H1 (cell line): ENCODE data around the gene CPT2. TPM values are rescaled to one million over a fixed set of nuclear protein-coding genes. Genes with fewer than 3 reads are reported as not detected.

Experiments
- CTCF ChIA-PET: fragments of 300-600 bp; sonication (Branson Sonifier 250); formaldehyde crosslinking; loops from one replicate; lab custom pipeline; 2021; ENCODE audit not compliant: partially characterized antibody; lab: Charles Lee
- POLR2A ChIA-PET: fragments of 300-600 bp; sonication (Branson Sonifier 250); formaldehyde crosslinking; loops from one replicate; lab custom pipeline; 2021; ENCODE audit warnings: inconsistent platforms; ENCODE audit not compliant: partially characterized antibody; lab: Charles Lee
- DNase-seq, 2 experiments: peaks; one replicate each; pipeline versions ENCODE4 v3.0.0 to v3.0.0-alpha.2; 2010 to 2022; ENCODE audit warnings: low spot score in 2 of 2, low read depth in 1 of 2, mixed read lengths in 1 of 2
- FAIRE-seq: peaks from 2 replicates; lab custom pipeline; 2011; peaks lifted over from hg19 to GRCh38; lab: Jason Lieb, UNC
- H2AFZ ChIP-seq: 2 replicates; pipeline ENCODE4 v1.8.1; 2012; ENCODE audit warnings: low read length, inconsistent platforms
- H2AK5ac ChIP-seq: 2 replicates; pipeline ENCODE4 v1.6.1; 2013; ENCODE audit warnings: low read depth, low read length
- H2BK120ac ChIP-seq: replicated peaks from 2 replicates; pipeline ENCODE3; 2013; ENCODE audit warnings: low read depth, low read length, inconsistent platforms
- H2BK12ac ChIP-seq: 2 replicates; pipeline ENCODE4 v1.6.1; 2013; ENCODE audit warnings: low read depth, low read length
- H2BK15ac ChIP-seq: 2 replicates; pipeline ENCODE4 v1.6.1; 2013; ENCODE audit warnings: low read length
- H2BK20ac ChIP-seq: 2 replicates; pipeline ENCODE4 v1.6.1; 2013; ENCODE audit warnings: low read length
- H2BK5ac ChIP-seq: 2 replicates; pipeline ENCODE4 v1.6.1; 2013; ENCODE audit warnings: low read depth, low read length
- H3K14ac ChIP-seq: 2 replicates; pipeline ENCODE4 v1.6.1; 2013; ENCODE audit warnings: inconsistent platforms; ENCODE audit not compliant: insufficient read length
- H3K18ac ChIP-seq: 2 replicates; pipeline ENCODE4 v1.6.1; 2013; ENCODE audit warnings: low read length; ENCODE audit errors: extremely low read depth
- H3K23ac ChIP-seq: 2 replicates; pipeline ENCODE4 v1.6.1; 2013; ENCODE audit warnings: inconsistent platforms; ENCODE audit not compliant: insufficient read length
- H3K23me2 ChIP-seq: 2 replicates; pipeline ENCODE4 v1.6.1; 2013; ENCODE audit warnings: low read depth, low read length
- H3K27ac ChIP-seq: 2 replicates; pipeline ENCODE4 v1.6.1; 2011; ENCODE audit warnings: low read depth, low read length, inconsistent platforms
- H3K27me3 ChIP-seq, 4 experiments: replicated peaks in 1 of 4; 1 replicate in 1 of 4; 2 replicates in 3 of 4; pipeline versions ENCODE4 v1.6.1 to v1.8.1; 2011 to 2013; ENCODE audit warnings: low read length in 3 of 4, mild to moderate bottlenecking in 3 of 4, inconsistent platforms in 2 of 4, mixed read lengths in 2 of 4, moderate library complexity in 1 of 4; ENCODE audit not compliant: control insufficient read depth in 3 of 4, insufficient read depth in 3 of 4; ENCODE audit errors: extremely low read depth in 1 of 4
- H3K36me3 ChIP-seq, 4 experiments: 2 replicates each; pipeline versions ENCODE4 v1.6.1 to v1.8.1; 2011 to 2013; ENCODE audit warnings: mild to moderate bottlenecking in 4 of 4, low read length in 3 of 4, moderate library complexity in 2 of 4, control low read depth in 1 of 4, inconsistent platforms in 1 of 4; ENCODE audit not compliant: insufficient read depth in 4 of 4, control insufficient read depth in 2 of 4
- H3K4ac ChIP-seq: replicated peaks from 2 replicates; pipeline ENCODE3; 2013; ENCODE audit warnings: low read length, low read depth, mixed read lengths, inconsistent platforms; ENCODE audit not compliant: insufficient read length
- H3K4me1 ChIP-seq, 4 experiments: replicated peaks in 1 of 4; 1 replicate in 1 of 4; 2 replicates in 3 of 4; pipeline versions ENCODE4 v1.6.1 to v1.8.1; 2011 to 2013; ENCODE audit warnings: low read length in 3 of 4, inconsistent platforms in 2 of 4, mixed read lengths in 1 of 4; ENCODE audit not compliant: insufficient read depth in 4 of 4, control insufficient read depth in 3 of 4
- H3K4me2 ChIP-seq, 2 experiments: 2 replicates each; pipeline versions ENCODE4 v1.6.1 to v1.8.1; 2011 to 2013; ENCODE audit warnings: low read depth in 2 of 2, low read length in 2 of 2, control low read depth in 1 of 2, inconsistent platforms in 1 of 2, mild to moderate bottlenecking in 1 of 2; ENCODE audit not compliant: insufficient read depth in 1 of 2
- H3K4me3 ChIP-seq, 4 experiments: fragments of 200-600, 300-600 bp in 1 of 4; sonication (generic), shearing (Covaris generic), sonication (Bioruptor Twin) in 1 of 4; 2 replicates each; pipeline versions ENCODE4 v1.5.1 to v1.8.1; 2011 to 2016; ENCODE audit warnings: low read length in 4 of 4, low read depth in 3 of 4, control low read depth in 2 of 4, inconsistent platforms in 2 of 4, mild to moderate bottlenecking in 2 of 4, mixed read lengths in 1 of 4, moderate library complexity in 1 of 4; ENCODE audit not compliant: insufficient read depth in 2 of 4; ENCODE audit errors: extremely low read depth in 1 of 4
- H3K56ac ChIP-seq: replicated peaks from 2 replicates; pipeline ENCODE3; 2013; ENCODE audit warnings: low read depth, mild to moderate bottlenecking, mixed read lengths, low read length, inconsistent platforms; ENCODE audit not compliant: insufficient read length
- H3K79me1 ChIP-seq: 2 replicates; pipeline ENCODE4 v1.6.1; 2013; ENCODE audit warnings: low read depth, low read length, control low read depth
- H3K79me2 ChIP-seq, 2 experiments: 2 replicates each; pipeline versions ENCODE4 v1.6.1 to v1.8.1; 2012 to 2013; ENCODE audit warnings: low read length in 2 of 2, mild to moderate bottlenecking in 2 of 2, inconsistent platforms in 1 of 2; ENCODE audit not compliant: insufficient read depth in 2 of 2, control insufficient read depth in 1 of 2
- H3K9ac ChIP-seq, 4 experiments: replicated peaks in 1 of 4; 1 replicate in 1 of 4; 2 replicates in 3 of 4; pipeline versions ENCODE4 v1.6.1 to v1.8.1; 2011 to 2013; ENCODE audit warnings: low read depth in 3 of 4, low read length in 3 of 4, control low read depth in 2 of 4, mild to moderate bottlenecking in 2 of 4, moderate library complexity in 2 of 4, inconsistent platforms in 1 of 4; ENCODE audit errors: extremely low read depth in 1 of 4
- H3K9me3 ChIP-seq, 2 experiments: 2 replicates each; pipeline versions ENCODE4 v1.6.1 to v1.8.1; 2012 to 2013; ENCODE audit warnings: mild to moderate bottlenecking in 2 of 2, moderate library complexity in 2 of 2, control low read depth in 1 of 2, inconsistent platforms in 1 of 2, low read depth in 1 of 2, low read length in 1 of 2, mixed read lengths in 1 of 2; ENCODE audit not compliant: insufficient read depth in 2 of 2
- H4K20me1 ChIP-seq, 2 experiments: replicated peaks in 1 of 2; 2 replicates each; pipeline versions ENCODE3 to v1.8.1; 2011 to 2013; ENCODE audit warnings: inconsistent platforms in 2 of 2, low read length in 2 of 2, mild to moderate bottlenecking in 1 of 2; ENCODE audit not compliant: insufficient read depth in 2 of 2, control insufficient read depth in 1 of 2
- H4K5ac ChIP-seq: 2 replicates; pipeline ENCODE4 v1.6.1; 2013; ENCODE audit warnings: low read length, low read depth, mixed read lengths, inconsistent platforms; ENCODE audit not compliant: insufficient read length
- H4K8ac ChIP-seq: 2 replicates; pipeline ENCODE4 v1.8.0; 2013; ENCODE audit warnings: mild to moderate bottlenecking, moderate library complexity, low read length, inconsistent platforms; ENCODE audit not compliant: insufficient read depth; ENCODE audit errors: extremely low read depth
- H4K91ac ChIP-seq: replicated peaks from 2 replicates; pipeline ENCODE3; 2013; ENCODE audit warnings: low read length, mixed read lengths, inconsistent platforms; ENCODE audit not compliant: insufficient read length
- CREB1 ChIP-seq: IDR thresholded peaks from 2 replicates; pipeline ENCODE4 v1.6.1; 2012; ENCODE audit warnings: inconsistent platforms
- WGBS, 2 experiments: shearing (Covaris generic) in 1 of 2; methylation state at CpG; one replicate each; pipeline versions ENCODE4 v1.1.6 to v1.1.7; 2013 to 2015; ENCODE audit warnings: low lambda C conversion rate in 2 of 2, mixed read lengths in 2 of 2, inconsistent platforms in 1 of 2, low coverage in 1 of 2, missing lambda C conversion rate in 1 of 2; ENCODE audit not compliant: insufficient replicate concordance in 2 of 2, insufficient coverage in 1 of 2, insufficient read length in 1 of 2; ENCODE audit errors: extremely low coverage in 1 of 2, missing lambda C conversion rate in 1 of 2; 5-methylcytosine and 5-hydroxymethylcytosine counted together
- polyA plus RNA-seq, 7 experiments: library from polyadenylated mRNA; depleted of rRNA in 3 of 7; stranded (reverse) in 5 of 7; unstranded in 2 of 7; fragments of >200 nt in 5 of 7; fragments of 200-250 nt in 2 of 7; gene quantifications; 1 replicate in 5 of 7; 2 replicates in 1 of 7; 4 replicates in 1 of 7; pipeline versions ENCODE4 v1.2.1 to v1.2.3, GENCODE V29; 2011 to 2013; ENCODE audit warnings: missing spikeins in 2 of 7, mixed read lengths in 2 of 7
- total RNA-seq: library from RNA; stranded (reverse); fragmentation: NEBNext Ultra II Directional; extraction: Animal tissue kit (Norgen Biotek cat#: 25700); gene quantifications from 2 replicates; pipeline ENCODE4 v1.2.1, GENCODE V29; 2021

CPT2 gene
- total and polyA plus RNA-seq, 2 of the 8 experiments (the other 6 are each of a cell fraction or from before 2014, with no cell fraction given) = 23.9 to 25.5 TPM

DNA sequence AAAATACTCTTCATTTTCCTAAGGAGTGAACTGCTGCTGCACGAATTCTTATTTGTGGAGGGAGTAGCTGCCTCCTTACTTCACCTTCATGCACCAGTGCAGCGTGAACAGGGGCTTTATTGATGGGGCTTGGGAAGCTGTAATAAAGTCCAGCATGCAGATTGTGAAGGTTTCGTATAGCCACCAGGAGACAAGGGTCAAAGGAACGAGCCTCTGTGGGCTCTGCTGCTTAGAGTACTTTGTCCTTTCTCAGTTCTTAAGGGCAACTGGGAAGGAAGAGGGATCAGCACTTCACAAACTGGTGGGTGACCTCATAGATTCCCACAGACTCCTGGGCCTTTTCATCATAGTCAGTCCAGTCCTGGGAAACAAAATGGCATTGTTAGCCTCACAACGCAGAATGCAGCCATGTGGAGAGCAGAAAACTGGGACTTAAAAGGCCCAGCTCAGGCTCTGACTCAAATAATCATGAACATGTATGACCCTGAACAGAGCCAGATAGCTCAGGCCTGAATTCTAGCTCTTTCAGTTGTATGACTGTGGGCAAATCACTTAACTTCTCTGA is 17.8 kb downstream of the CPT2 start:
- no peak overlapping the region for H3K27ac ChIP-seq
- H3K56ac ChIP-seq = no peak overlapping the region
- H3K9ac ChIP-seq = no peak overlapping the region
- no peaks in the 10 kb centered on the region; the same call in 1 of the 2 replicates for H3K23me2 ChIP-seq
- POLR2A ChIA-PET = interaction anchor here (1.0 to 1.7 kb wide), 4 partner anchors 10 to 21 kb away, joined by 4 to 5 read pairs (median 4); no protein-coding TSS in a partner anchor
- H4K20me1 ChIP-seq = peaks cover 0 to 5% of the 10 kb centered on the region in 2 experiments
- no peak overlapping the region for H3K18ac ChIP-seq
- H2AFZ ChIP-seq = no peak overlapping the region
- H3K79me2 ChIP-seq = peaks cover 0 to 6% of the 10 kb centered on the region in 2 experiments; a peak in 1 of 4 replicates
- no peak overlapping the region for H2AK5ac ChIP-seq
- H3K79me1 ChIP-seq = peaks cover 2% of the 10 kb centered on the region; the same call in 1 of the 2 replicates
- no peak overlapping the region for H2BK12ac ChIP-seq
- H3K27me3 ChIP-seq = no peaks in the 10 kb centered on the region
- FAIRE-seq (no peak), DNase-seq (no peak)
- H2BK15ac ChIP-seq = no peak overlapping the region
- no peak overlapping the region for H4K5ac ChIP-seq
- H3K4me1 ChIP-seq = no peaks in the 10 kb centered on the region
- H4K8ac ChIP-seq = no peak overlapping the region
- H2BK5ac ChIP-seq = no peak overlapping the region
- no peak overlapping the region for H3K14ac ChIP-seq
- no peak overlapping the region for H3K4ac ChIP-seq
- 89% methylated on average over 5 of the region's 5 CpGs; no CpG with 5 or more reads in 1 of the 2 experiments for WGBS, 2 experiments
- no peaks in the 10 kb centered on the region for H3K9me3 ChIP-seq
- H2BK120ac ChIP-seq = no peak overlapping the region
- no peak overlapping the region for H2BK20ac ChIP-seq
- H3K4me3 ChIP-seq = no peak overlapping the region
- H4K91ac ChIP-seq = no peak overlapping the region
- no peak overlapping the region for H3K23ac ChIP-seq
- no peak overlapping the region for H3K4me2 ChIP-seq
- H3K36me3 ChIP-seq = peaks cover 11 to 71% (median 25%) of the 10 kb centered on the region in 4 experiments
- CTCF ChIA-PET = no interaction called here
- TF ChIP-seq CREB1 = no peak
